GM10266 (cell line): ENCODE results near the gene CTPS2.

Source experiments
- DNase-seq: peaks from one replicate; pipeline ENCODE4 v3.0.0; 2012; ENCODE audit errors: extremely low spot score
- CTCF ChIP-seq: IDR thresholded peaks from 2 replicates; pipeline ENCODE4 v1.5.1; 2012; ENCODE audit warnings: mild to moderate bottlenecking, low read depth; ENCODE audit not compliant: control insufficient read depth, insufficient read depth; ENCODE audit errors: missing control alignments

CTPS2 gene

GRCh38 chrX:16552546-16552945 lies 159.9 kb downstream of the CTPS2 start:
- no peak for TF ChIP-seq CTCF
- no peak for DNase-seq

GRCh38 chrX:16547644-16548043 lies 164.8 kb downstream of the CTPS2 start:
- no peak for TF ChIP-seq CTCF
- DNase-seq, result no peak

DNA sequence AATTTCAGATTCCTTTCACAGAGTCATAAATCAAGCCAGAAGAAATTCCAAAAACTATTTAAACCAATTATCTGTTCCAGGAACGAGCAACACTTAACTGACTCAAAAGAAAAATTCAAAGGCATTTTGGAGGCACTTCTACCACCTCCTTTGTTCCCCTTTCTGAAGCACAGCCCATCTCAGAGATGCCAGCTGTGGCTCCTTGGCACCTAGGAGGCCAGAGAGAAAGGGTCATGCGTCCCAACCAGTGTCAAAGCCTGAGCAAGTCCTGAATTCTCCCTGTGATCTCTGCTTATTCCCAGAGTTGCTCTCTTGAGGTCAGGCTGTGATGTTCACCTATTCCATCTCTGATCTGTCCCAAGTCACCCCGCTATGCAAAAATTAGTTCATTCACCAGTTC lies 167.5 kb downstream of the CTPS2 start:
- no peak for TF ChIP-seq CTCF
- no peak for DNase-seq
